Measurements from ENCODE around the gene CACNA2D2.

CACNA2D2 gene

GRCh38 chr3:50422153-50422552 lies 81.3 kb downstream of the CACNA2D2 start:
- Mint-ChIP-seq H3K36me3 (ENCODE audit: low read depth) (no peaks in the 10 kb centered on the region), H3K4me1 (ENCODE audit: low read depth) (no peaks in the 10 kb centered on the region), H3K27me3 (no peaks in the 10 kb centered on the region), H3K4me3 (no peak overlapping the region), H3K9me3 (no peaks in the 10 kb centered on the region), H3K27ac (no peak overlapping the region)
- DNase-seq = no peak

GRCh38 chr3:50419595-50420370 lies 83.7 kb downstream of the CACNA2D2 start:
- DNase-seq = no peak
- no peaks in the 10 kb centered on the region for H3K9me3 Mint-ChIP-seq
- no peak overlapping the region for H3K4me3 Mint-ChIP-seq

GRCh38 chr3:50418850-50419249 lies 84.6 kb downstream of the CACNA2D2 start:
- Mint-ChIP-seq H3K36me3 (ENCODE audit: low read depth) (no peaks in the 10 kb centered on the region), H3K4me1 (ENCODE audit: low read depth) (no peaks in the 10 kb centered on the region), H3K4me3 (no peak overlapping the region), H3K9me3 (no peaks in the 10 kb centered on the region), H3K27me3 (no peaks in the 10 kb centered on the region), H3K27ac (no peak overlapping the region)
- DNase-seq = no peak

More at GRCh38 chr3:50419595-50420370, 83.7 kb downstream of the CACNA2D2 start:
- Mint-ChIP-seq H3K4me1 (ENCODE audit: low read depth) (no peaks in the 10 kb centered on the region), H3K36me3 (ENCODE audit: low read depth) (no peaks in the 10 kb centered on the region), H3K27ac (no peak overlapping the region), H3K27me3 (no peaks in the 10 kb centered on the region)

- no peaks in the 10 kb centered on the region for H3K9me3 Mint-ChIP-seq
- H3K27ac Mint-ChIP-seq = no peak overlapping the region
- no peak for DNase-seq
- H3K4me3 Mint-ChIP-seq = no peak overlapping the region
- no peaks in the 10 kb centered on the region for H3K4me1 Mint-ChIP-seq (ENCODE audit: low read depth)
- H3K27me3 Mint-ChIP-seq = no peaks in the 10 kb centered on the region
- H3K36me3 Mint-ChIP-seq (ENCODE audit: low read depth) = no peaks in the 10 kb centered on the region
Observed at GRCh38 chr3:50417637-50418033, 85.8 kb downstream of the CACNA2D2 start.

GRCh38 chr3:50416736-50417636 lies 86.4 kb downstream of the CACNA2D2 start:
- Mint-ChIP-seq H3K27me3 (no peaks in the 10 kb centered on the region), H3K4me3 (no peak overlapping the region), H3K4me1 (ENCODE audit: low read depth) (no peaks in the 10 kb centered on the region), H3K36me3 (ENCODE audit: low read depth) (no peaks in the 10 kb centered on the region), H3K9me3 (no peaks in the 10 kb centered on the region), H3K27ac (no peak overlapping the region)
- no peak for DNase-seq

GRCh38 chr3:50415816-50416215 lies 87.6 kb downstream of the CACNA2D2 start:
- no peak overlapping the region for H3K27ac Mint-ChIP-seq
- H3K4me1 Mint-ChIP-seq (ENCODE audit: low read depth) = no peaks in the 10 kb centered on the region
- no peaks in the 10 kb centered on the region for H3K9me3 Mint-ChIP-seq
- H3K4me3 Mint-ChIP-seq = no peak overlapping the region
- DNase-seq = no peak
- H3K36me3 Mint-ChIP-seq (ENCODE audit: low read depth) = no peaks in the 10 kb centered on the region
- no peaks in the 10 kb centered on the region for H3K27me3 Mint-ChIP-seq

- no peak for DNase-seq
- no peaks in the 10 kb centered on the region for H3K9me3 Mint-ChIP-seq
- H3K36me3 Mint-ChIP-seq (ENCODE audit: low read depth) = no peaks in the 10 kb centered on the region
- H3K4me1 Mint-ChIP-seq (ENCODE audit: low read depth) = peaks cover 3% of the 10 kb centered on the region
- H3K4me3 Mint-ChIP-seq = no peak overlapping the region
- no peak overlapping the region for H3K27ac Mint-ChIP-seq
- H3K27me3 Mint-ChIP-seq = no peaks in the 10 kb centered on the region
Observed at GRCh38 chr3:50415061-50415460, 88.4 kb downstream of the CACNA2D2 start.

- Mint-ChIP-seq H3K27ac (no peak overlapping the region), H3K27me3 (no peaks in the 10 kb centered on the region), H3K9me3 (no peaks in the 10 kb centered on the region), H3K4me1 (ENCODE audit: low read depth) (peaks cover 3% of the 10 kb centered on the region), H3K4me3 (no peak overlapping the region), H3K36me3 (ENCODE audit: low read depth) (no peaks in the 10 kb centered on the region)
- no peak for DNase-seq
Observed at GRCh38 chr3:50414616-50415015, 88.8 kb downstream of the CACNA2D2 start.

GRCh38 chr3:50412231-50412754 lies 91.1 kb downstream of the CACNA2D2 start:
- no peak overlapping the region for H3K4me3 Mint-ChIP-seq
- H3K4me1 Mint-ChIP-seq (ENCODE audit: low read depth) = peaks cover 3% of the 10 kb centered on the region
- H3K27ac Mint-ChIP-seq = no peak overlapping the region
- H3K36me3 Mint-ChIP-seq (ENCODE audit: low read depth) = no peaks in the 10 kb centered on the region
- H3K27me3 Mint-ChIP-seq = no peaks in the 10 kb centered on the region
- DNase-seq = no peak
- no peaks in the 10 kb centered on the region for H3K9me3 Mint-ChIP-seq

GRCh38 chr3:50411229-50411628 lies 92.2 kb downstream of the CACNA2D2 start:
- no peaks in the 10 kb centered on the region for H3K9me3 Mint-ChIP-seq
- H3K4me1 Mint-ChIP-seq (ENCODE audit: low read depth) = peaks cover 3% of the 10 kb centered on the region
- H3K36me3 Mint-ChIP-seq (ENCODE audit: low read depth) = no peaks in the 10 kb centered on the region
- no peak overlapping the region for H3K4me3 Mint-ChIP-seq
- DNase-seq = no peak
- no peaks in the 10 kb centered on the region for H3K27me3 Mint-ChIP-seq
- H3K27ac Mint-ChIP-seq = no peak overlapping the region

GRCh38 chr3:50410608-50411139 lies 92.8 kb downstream of the CACNA2D2 start:
- Mint-ChIP-seq H3K36me3 (ENCODE audit: low read depth) (no peaks in the 10 kb centered on the region), H3K9me3 (no peaks in the 10 kb centered on the region), H3K4me3 (no peak overlapping the region), H3K4me1 (ENCODE audit: low read depth) (peaks cover 3% of the 10 kb centered on the region), H3K27ac (no peak overlapping the region), H3K27me3 (no peaks in the 10 kb centered on the region)
- DNase-seq = no peak

GRCh38 chr3:50410185-50410584 lies 93.2 kb downstream of the CACNA2D2 start:
- Mint-ChIP-seq H3K9me3 (no peaks in the 10 kb centered on the region), H3K27ac (no peak overlapping the region), H3K27me3 (no peaks in the 10 kb centered on the region), H3K4me1 (ENCODE audit: low read depth) (peaks cover 3% of the 10 kb centered on the region), H3K36me3 (ENCODE audit: low read depth) (no peaks in the 10 kb centered on the region), H3K4me3 (no peak overlapping the region)
- no peak for DNase-seq

GRCh38 chr3:50408443-50408944 lies 94.9 kb downstream of the CACNA2D2 start:
- H3K27me3 Mint-ChIP-seq = no peaks in the 10 kb centered on the region
- no peak overlapping the region for H3K27ac Mint-ChIP-seq
- H3K4me3 Mint-ChIP-seq = no peak overlapping the region
- peaks cover 3% of the 10 kb centered on the region for H3K4me1 Mint-ChIP-seq (ENCODE audit: low read depth)
- DNase-seq = no peak
- H3K9me3 Mint-ChIP-seq = no peaks in the 10 kb centered on the region
- no peaks in the 10 kb centered on the region for H3K36me3 Mint-ChIP-seq (ENCODE audit: low read depth)

GRCh38 chr3:50406487-50406886 lies 96.9 kb downstream of the CACNA2D2 start:
- Mint-ChIP-seq H3K4me3 (no peak overlapping the region), H3K4me1 (ENCODE audit: low read depth) (peaks cover 5% of the 10 kb centered on the region), H3K27ac (no peak overlapping the region), H3K9me3 (no peaks in the 10 kb centered on the region), H3K27me3 (no peaks in the 10 kb centered on the region), H3K36me3 (ENCODE audit: low read depth) (no peaks in the 10 kb centered on the region)
- no peak for DNase-seq
